ENCODE results near the gene UNC119.

Gene UNC119

DNA sequence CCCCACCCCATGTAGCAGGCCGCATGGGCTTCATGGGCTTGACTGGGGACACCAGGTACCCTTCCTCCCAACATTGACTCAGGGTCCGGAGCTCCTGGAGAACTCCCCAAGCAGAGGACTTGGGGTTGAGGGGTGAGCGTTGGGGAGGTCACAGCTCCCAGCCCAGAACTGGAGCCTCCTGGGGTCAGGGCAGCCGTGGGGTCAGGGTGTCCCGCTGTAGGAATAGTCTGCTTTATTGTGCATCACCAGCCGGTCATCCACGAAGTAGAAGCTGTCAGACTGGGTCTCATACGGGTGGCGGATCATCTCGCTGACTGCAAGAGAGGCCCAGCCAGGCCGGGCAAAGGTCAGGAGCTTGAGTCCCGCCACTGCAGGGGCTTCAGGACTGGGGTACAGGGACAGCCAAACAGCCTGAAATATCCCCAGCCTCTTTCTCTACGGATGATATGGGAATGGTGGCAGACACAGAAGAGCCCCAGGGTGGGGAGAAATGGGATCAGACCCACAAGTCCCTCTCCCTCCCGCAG, 5.3 kb downstream of the UNC119 start:
- TF ChIP-seq, protein P1, sequence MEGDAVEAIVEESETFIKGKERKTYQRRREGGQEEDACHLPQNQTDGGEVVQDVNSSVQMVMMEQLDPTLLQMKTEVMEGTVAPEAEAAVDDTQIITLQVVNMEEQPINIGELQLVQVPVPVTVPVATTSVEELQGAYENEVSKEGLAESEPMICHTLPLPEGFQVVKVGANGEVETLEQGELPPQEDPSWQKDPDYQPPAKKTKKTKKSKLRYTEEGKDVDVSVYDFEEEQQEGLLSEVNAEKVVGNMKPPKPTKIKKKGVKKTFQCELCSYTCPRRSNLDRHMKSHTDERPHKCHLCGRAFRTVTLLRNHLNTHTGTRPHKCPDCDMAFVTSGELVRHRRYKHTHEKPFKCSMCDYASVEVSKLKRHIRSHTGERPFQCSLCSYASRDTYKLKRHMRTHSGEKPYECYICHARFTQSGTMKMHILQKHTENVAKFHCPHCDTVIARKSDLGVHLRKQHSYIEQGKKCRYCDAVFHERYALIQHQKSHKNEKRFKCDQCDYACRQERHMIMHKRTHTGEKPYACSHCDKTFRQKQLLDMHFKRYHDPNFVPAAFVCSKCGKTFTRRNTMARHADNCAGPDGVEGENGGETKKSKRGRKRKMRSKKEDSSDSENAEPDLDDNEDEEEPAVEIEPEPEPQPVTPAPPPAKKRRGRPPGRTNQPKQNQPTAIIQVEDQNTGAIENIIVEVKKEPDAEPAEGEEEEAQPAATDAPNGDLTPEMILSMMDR (IDR thresholded peaks at IDR 0.05) = no peak
- no peak for TF ChIP-seq ZFX (IDR thresholded peaks at IDR 0.05; ENCODE audit: borderline replicate concordance)
- no peak overlapping the region for H3K27ac ChIP-seq

DNA sequence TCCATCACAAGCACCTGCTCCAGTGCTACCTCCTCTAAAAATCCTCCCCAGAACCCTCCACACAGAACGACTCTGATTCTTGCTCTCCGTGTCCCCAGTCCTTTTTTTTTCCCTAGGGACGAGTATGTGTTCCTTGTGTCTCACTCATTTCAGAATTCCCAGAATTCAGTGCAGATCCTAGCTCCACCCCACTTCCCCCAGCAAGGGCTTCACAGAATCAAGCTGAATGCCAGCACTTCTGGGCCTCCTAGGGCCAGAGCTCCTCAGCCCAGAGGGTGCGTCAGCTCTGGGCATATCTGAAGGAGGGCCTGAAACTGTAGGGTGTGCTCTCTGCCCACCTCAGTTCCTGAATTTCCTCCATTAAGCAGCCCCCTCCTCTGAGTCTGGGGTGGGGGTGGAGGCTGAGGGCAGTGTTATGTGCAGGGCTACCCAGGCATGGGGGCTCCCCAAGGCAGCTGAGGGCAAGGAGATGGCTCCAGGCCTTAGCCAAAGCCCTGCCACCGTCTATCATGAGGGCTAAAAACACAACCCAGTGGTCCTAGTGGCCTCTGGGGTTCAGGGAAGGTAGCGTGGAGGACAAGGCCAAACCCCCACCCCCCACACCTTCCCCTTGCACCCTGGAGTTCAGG, 6.5 kb downstream of the UNC119 start:
- TF ChIP-seq ZFX (IDR thresholded peaks at IDR 0.05; ENCODE audit: borderline replicate concordance) = no peak
- TF ChIP-seq, protein P1 (IDR thresholded peaks at IDR 0.05) = no peak

DNA sequence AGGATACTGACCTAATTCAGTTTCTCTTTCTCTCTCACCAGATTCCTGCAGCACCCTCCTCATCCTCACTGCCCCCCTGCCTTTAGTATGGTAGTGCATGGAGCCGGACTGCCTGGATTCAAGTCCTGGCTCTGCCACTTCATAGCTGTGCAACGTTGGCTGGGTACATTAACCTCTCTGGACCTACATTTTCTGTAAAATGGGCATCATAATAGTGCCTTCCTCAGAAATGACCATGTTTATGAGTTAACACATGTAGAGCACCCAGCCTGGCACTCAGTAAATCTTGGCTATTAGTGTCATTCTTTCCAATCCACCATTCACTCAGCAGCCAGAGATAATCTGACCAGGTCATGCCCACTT, 7.3 kb downstream of the UNC119 start:
- no peak for TF ChIP-seq ZFX (IDR thresholded peaks at IDR 0.05; ENCODE audit: borderline replicate concordance)
- TF ChIP-seq, protein P1 (IDR thresholded peaks at IDR 0.05) = no peak
- no peak overlapping the region for H3K27ac ChIP-seq

More for the DNA sequence above, 6.5 kb downstream of the UNC119 start:
- H3K27ac ChIP-seq = no peak overlapping the region

DNA sequence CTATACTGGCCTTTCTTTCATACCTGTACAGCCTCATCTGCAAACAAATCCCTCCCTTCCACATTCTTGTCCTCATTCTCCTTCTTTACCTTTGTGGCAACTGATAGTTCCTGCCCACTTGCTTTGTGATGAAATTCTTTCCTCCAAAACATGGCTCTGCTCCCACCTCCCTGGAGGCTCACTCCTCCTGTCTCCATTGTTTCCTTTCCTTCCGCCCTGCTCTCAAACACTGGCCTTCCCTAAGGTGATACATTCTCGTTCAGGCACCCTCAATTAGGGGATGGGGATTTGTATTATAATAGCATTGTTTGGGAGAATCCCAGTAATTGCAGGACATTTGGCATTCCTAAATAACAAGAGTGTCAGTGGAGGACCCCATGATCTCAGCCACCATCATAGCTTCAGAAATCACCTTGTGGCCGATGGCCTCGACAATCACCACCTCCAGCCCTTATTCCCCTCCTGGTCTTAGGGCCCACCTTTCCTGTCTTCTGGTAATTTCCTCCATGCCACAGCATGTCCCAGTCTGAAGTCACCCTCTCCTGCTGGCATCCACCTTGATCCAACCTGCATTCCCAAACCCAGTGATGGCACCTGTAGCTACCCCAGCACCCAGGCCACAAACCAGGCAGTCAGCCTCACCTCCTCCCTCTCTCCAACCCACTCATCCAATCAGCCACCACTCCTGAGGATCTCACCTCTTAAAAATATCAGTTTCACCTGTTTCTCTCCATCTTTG, 7.9 kb downstream of the UNC119 start:
- no peak overlapping the region for H3K27ac ChIP-seq
- TF ChIP-seq, protein P1 (IDR thresholded peaks at IDR 0.05) = no peak
- no peak for TF ChIP-seq ZFX (IDR thresholded peaks at IDR 0.05; ENCODE audit: borderline replicate concordance)

DNA sequence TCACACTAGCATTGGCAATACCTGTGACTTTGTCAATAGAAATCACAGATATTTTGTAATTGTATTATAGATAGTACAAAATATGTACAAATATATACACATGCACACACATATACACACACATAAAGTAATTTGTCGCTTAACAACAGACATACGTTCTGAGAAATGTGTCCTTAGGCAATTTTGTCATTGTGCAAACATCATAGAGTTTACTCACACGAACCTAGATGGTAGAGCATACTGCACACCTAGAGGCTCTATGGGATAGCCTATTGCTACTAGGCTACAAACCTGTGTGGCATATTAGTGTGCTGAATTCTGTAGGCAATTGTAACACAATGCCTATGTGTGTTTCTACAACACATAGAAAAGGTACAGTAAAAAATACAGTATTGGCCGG, 11.0 kb downstream of the UNC119 start:
- TF ChIP-seq, protein P1 (IDR thresholded peaks at IDR 0.05) = no peak
- no peak for TF ChIP-seq ZFX (IDR thresholded peaks at IDR 0.05; ENCODE audit: borderline replicate concordance)
- H3K27ac ChIP-seq = peak overlapping the region; percentile 43; the same call in 1 of the 2 replicates

DNA sequence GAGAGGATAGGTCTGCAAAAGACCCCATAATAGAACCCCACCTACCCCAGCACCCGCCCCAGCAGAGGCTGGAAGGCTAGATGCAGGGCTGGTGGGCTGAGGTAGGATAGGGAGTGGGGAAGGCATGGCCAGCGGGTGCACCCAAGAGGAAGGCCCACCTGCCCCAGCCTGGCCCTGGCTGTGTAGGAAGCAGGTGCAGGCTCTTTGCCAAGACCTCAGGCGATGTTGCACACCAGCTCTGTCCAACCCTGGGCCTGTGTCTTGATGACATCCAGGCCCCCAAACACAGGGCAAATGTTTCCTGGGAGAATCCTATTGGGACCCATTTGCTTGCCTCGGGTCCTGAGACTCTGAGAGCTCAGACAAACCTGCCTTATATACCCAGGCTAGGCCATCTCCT, 12.2 kb downstream of the UNC119 start:
- H3K27ac ChIP-seq = no peak overlapping the region; the same call in 1 of the 2 replicates
- TF ChIP-seq, protein P1 (IDR thresholded peaks at IDR 0.05) = no peak
- no peak for TF ChIP-seq ZFX (IDR thresholded peaks at IDR 0.05; ENCODE audit: borderline replicate concordance)
